Measurements from ENCODE around the gene VSIG10.

- TF ChIP-seq POLR2A (IDR thresholded peaks at IDR 0.05) (no peak), CTCF (IDR thresholded peaks at IDR 0.05 in 4 of 5, conservative IDR thresholded peaks at IDR 0.05 in 1 of 5) (no peak)
These were observed 41.4 kb upstream of the VSIG10 start for GRCh38 chr12:118145113-118145797.

All from gastrocnemius medialis (tissue), 4 donors.